Measurements from ENCODE around the gene SNTG2.

Gene SNTG2

DNA sequence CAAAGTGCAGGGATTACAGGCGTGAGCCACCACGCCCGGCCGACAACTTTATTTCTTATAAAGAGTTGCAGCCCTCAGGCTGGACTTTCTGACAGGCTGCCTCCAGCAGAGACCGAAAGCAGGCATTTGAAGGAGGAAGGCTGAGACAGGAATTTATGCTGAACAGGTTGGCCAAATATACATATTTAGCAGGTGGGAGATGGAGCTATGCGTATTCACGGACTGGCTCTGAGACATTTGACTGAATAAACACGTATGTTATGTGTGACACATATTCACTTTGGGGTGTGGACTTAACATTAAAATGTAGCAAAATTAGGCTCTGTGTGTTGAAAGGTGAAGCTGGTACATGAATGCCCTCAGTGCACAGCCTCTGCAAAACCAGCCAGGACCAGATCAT, 65.9 kb downstream of the SNTG2 start:
- no peaks in the 10 kb centered on the region for H3K27me3 Mint-ChIP-seq (ENCODE audit: low read depth)
- no peak overlapping the region for H3K4me3 Mint-ChIP-seq
- no peaks in the 10 kb centered on the region for H3K9me3 Mint-ChIP-seq
- H3K27ac Mint-ChIP-seq: no peak overlapping the region
- H3K4me1 Mint-ChIP-seq (ENCODE audit: low read depth): no peaks in the 10 kb centered on the region
- DNase-seq (ENCODE audit: low spot score): no peak
- no peaks in the 10 kb centered on the region for H3K36me3 Mint-ChIP-seq (ENCODE audit: low read depth)

DNA sequence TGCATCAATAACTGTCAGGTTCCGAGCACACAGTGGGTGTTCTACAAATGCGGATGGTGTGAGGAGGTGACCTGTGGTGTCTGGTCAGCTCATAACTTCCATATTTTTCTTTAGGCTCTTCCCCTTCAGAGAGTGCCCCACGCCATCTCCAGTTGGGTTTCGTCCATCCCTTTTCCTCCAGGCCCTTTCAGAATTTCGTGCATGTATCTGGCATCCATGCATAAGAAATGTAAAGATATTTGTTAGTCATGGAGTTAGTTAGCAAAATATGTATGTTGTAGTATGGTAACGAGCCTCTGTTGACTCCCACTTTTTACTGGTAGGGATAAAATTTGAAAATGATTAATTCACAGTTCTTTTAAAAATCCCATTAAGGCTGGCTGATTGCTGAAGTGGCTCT, 67.2 kb downstream of the SNTG2 start:
- Mint-ChIP-seq H3K4me1 (ENCODE audit: low read depth) (no peaks in the 10 kb centered on the region), H3K27ac (no peak overlapping the region), H3K27me3 (ENCODE audit: low read depth) (no peaks in the 10 kb centered on the region), H3K9me3 (no peaks in the 10 kb centered on the region), H3K4me3 (no peak overlapping the region), H3K36me3 (ENCODE audit: low read depth) (no peaks in the 10 kb centered on the region)
- no peak for DNase-seq (ENCODE audit: low spot score)

DNA sequence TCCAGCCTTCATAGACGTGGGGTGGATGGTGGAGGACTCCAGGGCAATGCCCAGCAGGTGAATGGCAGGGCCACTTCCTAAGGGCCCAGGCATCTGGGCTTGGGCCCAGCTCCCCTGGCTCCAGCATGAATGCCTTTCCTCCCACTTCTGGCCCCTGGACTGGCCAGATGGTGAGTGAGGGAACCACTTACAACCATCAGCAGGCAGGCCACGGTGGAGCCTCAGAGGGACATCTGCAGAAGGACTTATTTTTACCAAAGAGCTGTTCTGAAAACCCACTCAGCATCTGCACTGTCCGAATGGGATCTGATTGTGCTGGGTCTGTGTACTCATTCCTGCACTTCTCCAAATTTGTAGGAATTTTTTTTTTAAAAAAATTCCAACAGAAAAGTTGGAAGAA, 69.6 kb downstream of the SNTG2 start:
- no peaks in the 10 kb centered on the region for H3K27me3 Mint-ChIP-seq (ENCODE audit: low read depth)
- H3K36me3 Mint-ChIP-seq (ENCODE audit: low read depth): no peaks in the 10 kb centered on the region
- DNase-seq (ENCODE audit: low spot score): no peak
- H3K27ac Mint-ChIP-seq: no peak overlapping the region
- H3K4me3 Mint-ChIP-seq: no peak overlapping the region
- no peaks in the 10 kb centered on the region for H3K9me3 Mint-ChIP-seq
- no peaks in the 10 kb centered on the region for H3K4me1 Mint-ChIP-seq (ENCODE audit: low read depth)

DNA sequence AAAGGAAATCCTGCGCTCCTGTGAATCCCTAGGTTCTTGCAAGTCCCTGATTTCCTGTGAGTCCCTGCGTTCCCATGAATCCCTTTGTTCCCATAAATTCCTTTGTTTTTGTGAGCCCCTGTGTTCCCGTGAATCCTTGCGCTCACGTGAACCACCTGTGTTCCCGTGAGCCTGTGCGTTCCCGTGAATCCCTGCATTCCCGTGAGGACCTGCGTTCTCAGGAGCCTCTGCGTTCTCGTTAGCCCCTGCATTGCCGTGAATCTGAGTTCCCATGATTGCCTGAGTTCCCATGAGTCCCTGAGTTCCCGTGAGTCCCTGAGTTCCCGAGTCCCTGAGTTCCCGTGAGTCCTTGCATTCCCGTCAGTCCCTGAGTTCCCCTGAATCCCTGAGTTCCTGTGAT, 71.5 kb downstream of the SNTG2 start:
- no peak for DNase-seq (ENCODE audit: low spot score)
- Mint-ChIP-seq H3K27ac (no peak overlapping the region), H3K4me3 (no peak overlapping the region), H3K36me3 (ENCODE audit: low read depth) (no peaks in the 10 kb centered on the region), H3K9me3 (no peaks in the 10 kb centered on the region), H3K27me3 (ENCODE audit: low read depth) (no peaks in the 10 kb centered on the region), H3K4me1 (ENCODE audit: low read depth) (no peaks in the 10 kb centered on the region)

DNA sequence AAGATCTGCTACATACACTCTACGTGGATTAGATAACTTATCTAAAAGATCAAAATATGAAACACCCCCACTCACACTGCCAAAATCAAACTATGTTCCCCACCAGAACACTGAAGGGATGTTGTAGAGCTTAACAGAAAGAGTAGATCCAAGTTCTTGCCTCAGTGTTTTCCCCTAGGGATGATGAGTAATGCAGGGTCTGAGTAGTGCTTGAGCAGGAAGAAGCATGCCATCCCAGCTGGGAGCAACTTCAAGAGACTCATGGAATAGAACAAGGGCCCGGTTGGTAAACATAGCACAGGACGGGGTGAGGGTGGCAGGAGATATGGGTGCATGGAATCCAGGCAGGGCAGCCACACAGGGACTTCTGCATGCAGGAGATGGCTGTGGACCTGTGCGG, 74.3 kb downstream of the SNTG2 start:
- Mint-ChIP-seq H3K36me3 (ENCODE audit: low read depth) (no peaks in the 10 kb centered on the region), H3K4me1 (ENCODE audit: low read depth) (no peaks in the 10 kb centered on the region), H3K9me3 (no peaks in the 10 kb centered on the region), H3K27me3 (ENCODE audit: low read depth) (no peaks in the 10 kb centered on the region), H3K27ac (no peak overlapping the region), H3K4me3 (no peak overlapping the region)
- DNase-seq (ENCODE audit: low spot score): no peak

DNA sequence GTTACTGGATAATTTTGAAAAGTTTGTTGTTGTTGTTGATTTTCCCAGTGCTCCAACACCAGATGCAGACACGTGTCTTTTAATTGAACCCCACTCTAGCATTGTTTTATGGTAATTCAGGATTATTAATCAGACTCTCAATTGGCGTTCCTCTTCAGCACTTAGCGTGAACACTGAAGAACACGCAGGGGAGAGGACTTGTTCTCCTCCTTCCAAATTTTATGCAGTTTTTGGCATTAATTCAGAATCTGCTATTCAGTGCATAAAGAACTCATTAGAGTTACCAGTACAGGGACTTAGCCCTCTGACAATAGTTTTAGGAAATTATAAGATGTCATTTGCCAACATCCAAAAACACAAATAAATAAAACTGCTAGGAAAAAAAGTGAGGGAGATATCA, 75.5 kb downstream of the SNTG2 start:
- Mint-ChIP-seq H3K4me3 (no peak overlapping the region), H3K36me3 (ENCODE audit: low read depth) (no peaks in the 10 kb centered on the region), H3K27ac (no peak overlapping the region), H3K27me3 (ENCODE audit: low read depth) (no peaks in the 10 kb centered on the region), H3K9me3 (no peaks in the 10 kb centered on the region), H3K4me1 (ENCODE audit: low read depth) (no peaks in the 10 kb centered on the region)
- DNase-seq (ENCODE audit: low spot score): no peak

DNA sequence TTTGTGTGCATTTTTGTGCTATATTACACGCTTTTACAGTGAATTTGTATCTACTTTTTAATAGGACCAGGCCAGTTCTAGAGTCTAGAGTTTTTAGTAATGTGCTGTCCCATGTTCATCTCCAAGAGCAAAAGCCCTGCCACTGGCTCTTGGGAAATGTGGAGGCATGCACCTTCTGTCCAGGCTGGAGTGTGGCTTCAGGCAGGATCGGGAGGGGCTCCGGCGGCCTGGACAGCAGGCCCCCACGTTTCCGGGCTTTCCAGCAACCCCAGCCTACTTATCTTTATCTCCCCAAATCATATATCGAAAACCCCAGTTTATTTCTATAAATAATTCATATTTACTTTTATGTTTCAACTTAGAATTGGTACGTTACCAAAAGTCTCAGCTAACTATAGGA, 78.2 kb downstream of the SNTG2 start:
- no peak overlapping the region for H3K27ac Mint-ChIP-seq
- DNase-seq (ENCODE audit: low spot score): no peak
- H3K4me3 Mint-ChIP-seq: no peak overlapping the region
- no peaks in the 10 kb centered on the region for H3K36me3 Mint-ChIP-seq (ENCODE audit: low read depth)
- no peaks in the 10 kb centered on the region for H3K27me3 Mint-ChIP-seq (ENCODE audit: low read depth)
- no peaks in the 10 kb centered on the region for H3K4me1 Mint-ChIP-seq (ENCODE audit: low read depth)
- no peaks in the 10 kb centered on the region for H3K9me3 Mint-ChIP-seq

DNA sequence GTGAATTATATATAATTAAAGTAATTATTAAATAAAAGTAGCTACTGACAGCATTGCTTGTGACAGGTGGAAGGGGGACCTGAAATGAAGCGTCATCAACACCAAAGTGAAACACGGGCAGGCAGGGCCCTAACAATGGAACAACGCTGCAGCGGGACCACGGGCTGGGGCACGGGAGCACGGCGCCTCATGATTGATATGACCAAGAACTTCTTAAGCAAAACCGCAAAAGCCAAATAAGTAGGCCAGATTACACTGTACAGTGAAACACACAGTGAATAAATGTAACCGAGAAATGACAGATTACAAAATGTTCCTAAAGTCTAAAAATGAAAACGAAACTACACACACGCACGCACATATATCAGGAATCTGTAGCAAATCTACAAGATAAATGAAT, 81.4 kb downstream of the SNTG2 start:
- Mint-ChIP-seq H3K9me3 (no peaks in the 10 kb centered on the region), H3K36me3 (ENCODE audit: low read depth) (no peaks in the 10 kb centered on the region), H3K4me3 (no peak overlapping the region), H3K4me1 (ENCODE audit: low read depth) (no peaks in the 10 kb centered on the region), H3K27me3 (ENCODE audit: low read depth) (no peaks in the 10 kb centered on the region), H3K27ac (no peak overlapping the region)
- no peak for DNase-seq (ENCODE audit: low spot score)

DNA sequence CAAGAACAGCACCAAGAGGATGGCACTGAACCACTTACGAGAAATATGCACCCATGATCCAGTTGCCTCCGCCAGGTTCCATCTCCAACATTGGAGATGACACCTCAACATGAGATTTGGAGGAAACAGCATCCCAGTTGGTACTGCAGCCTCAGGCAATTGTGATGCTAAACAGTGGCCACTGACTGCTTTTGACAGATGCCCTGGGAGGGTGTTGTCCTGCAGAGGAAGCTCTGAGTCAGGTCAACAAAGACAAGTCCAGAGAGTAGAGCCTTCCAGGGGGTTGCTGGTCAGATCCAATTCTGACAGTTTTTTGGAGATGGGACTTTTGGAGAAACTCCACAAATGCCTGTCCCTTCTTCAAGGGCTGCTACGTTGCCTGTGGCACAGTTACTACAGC, 82.4 kb downstream of the SNTG2 start:
- no peak for DNase-seq (ENCODE audit: low spot score)
- H3K4me3 Mint-ChIP-seq: no peak overlapping the region
- H3K9me3 Mint-ChIP-seq: no peaks in the 10 kb centered on the region
- no peak overlapping the region for H3K27ac Mint-ChIP-seq
- H3K27me3 Mint-ChIP-seq (ENCODE audit: low read depth): no peaks in the 10 kb centered on the region
- H3K4me1 Mint-ChIP-seq (ENCODE audit: low read depth): no peaks in the 10 kb centered on the region
- H3K36me3 Mint-ChIP-seq (ENCODE audit: low read depth): no peaks in the 10 kb centered on the region

DNA sequence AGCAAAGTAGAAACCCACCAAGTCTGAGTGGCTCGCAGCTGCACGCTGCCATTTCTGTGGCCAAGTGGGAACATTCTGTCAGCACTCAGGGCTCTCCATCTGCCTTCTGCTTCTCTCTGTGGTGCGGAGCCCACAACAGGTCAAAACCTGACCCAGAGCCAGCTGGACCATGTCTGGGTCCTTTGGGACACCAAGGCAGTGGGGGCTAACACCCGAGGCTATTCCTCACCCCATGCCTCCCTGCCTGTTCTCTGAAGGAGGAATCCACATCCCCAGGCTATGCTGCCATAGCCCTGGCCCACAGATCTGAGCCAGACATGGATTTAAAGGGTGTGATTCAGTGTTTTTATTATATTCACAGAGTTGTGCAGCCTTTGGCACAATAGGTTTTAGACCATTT, 86.4 kb downstream of the SNTG2 start:
- peaks cover 2% of the 10 kb centered on the region for H3K27me3 Mint-ChIP-seq (ENCODE audit: low read depth)
- no peak for DNase-seq (ENCODE audit: low spot score)
- no peak overlapping the region for H3K4me3 Mint-ChIP-seq
- H3K4me1 Mint-ChIP-seq (ENCODE audit: low read depth): no peaks in the 10 kb centered on the region
- no peaks in the 10 kb centered on the region for H3K9me3 Mint-ChIP-seq
- no peaks in the 10 kb centered on the region for H3K36me3 Mint-ChIP-seq (ENCODE audit: low read depth)
- H3K27ac Mint-ChIP-seq: no peak overlapping the region

DNA sequence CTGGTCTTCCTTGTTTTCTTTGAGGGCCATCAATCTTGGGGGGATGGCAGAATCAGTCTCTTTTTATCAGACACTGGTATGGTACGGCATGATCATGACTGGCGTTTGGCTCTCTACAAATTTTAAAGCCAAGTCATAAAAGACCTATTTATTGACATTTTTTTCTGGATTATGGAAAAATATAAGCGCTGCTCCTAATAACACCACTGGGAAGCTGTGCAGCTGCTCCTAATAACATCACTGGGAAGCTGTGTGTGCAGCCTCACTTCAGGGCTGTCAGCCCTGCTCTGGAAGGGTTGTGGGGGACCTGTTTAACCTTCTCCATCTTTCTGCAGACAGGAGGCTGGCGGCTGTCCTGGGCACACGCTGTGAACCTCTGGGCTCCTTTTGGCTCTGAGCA, 88.9 kb downstream of the SNTG2 start:
- DNase-seq (ENCODE audit: low spot score): no peak
- no peak overlapping the region for H3K27ac Mint-ChIP-seq
- peaks cover 5% of the 10 kb centered on the region for H3K27me3 Mint-ChIP-seq (ENCODE audit: low read depth)
- H3K4me3 Mint-ChIP-seq: no peak overlapping the region
- no peaks in the 10 kb centered on the region for H3K36me3 Mint-ChIP-seq (ENCODE audit: low read depth)
- no peaks in the 10 kb centered on the region for H3K9me3 Mint-ChIP-seq
- no peaks in the 10 kb centered on the region for H3K4me1 Mint-ChIP-seq (ENCODE audit: low read depth)

DNA sequence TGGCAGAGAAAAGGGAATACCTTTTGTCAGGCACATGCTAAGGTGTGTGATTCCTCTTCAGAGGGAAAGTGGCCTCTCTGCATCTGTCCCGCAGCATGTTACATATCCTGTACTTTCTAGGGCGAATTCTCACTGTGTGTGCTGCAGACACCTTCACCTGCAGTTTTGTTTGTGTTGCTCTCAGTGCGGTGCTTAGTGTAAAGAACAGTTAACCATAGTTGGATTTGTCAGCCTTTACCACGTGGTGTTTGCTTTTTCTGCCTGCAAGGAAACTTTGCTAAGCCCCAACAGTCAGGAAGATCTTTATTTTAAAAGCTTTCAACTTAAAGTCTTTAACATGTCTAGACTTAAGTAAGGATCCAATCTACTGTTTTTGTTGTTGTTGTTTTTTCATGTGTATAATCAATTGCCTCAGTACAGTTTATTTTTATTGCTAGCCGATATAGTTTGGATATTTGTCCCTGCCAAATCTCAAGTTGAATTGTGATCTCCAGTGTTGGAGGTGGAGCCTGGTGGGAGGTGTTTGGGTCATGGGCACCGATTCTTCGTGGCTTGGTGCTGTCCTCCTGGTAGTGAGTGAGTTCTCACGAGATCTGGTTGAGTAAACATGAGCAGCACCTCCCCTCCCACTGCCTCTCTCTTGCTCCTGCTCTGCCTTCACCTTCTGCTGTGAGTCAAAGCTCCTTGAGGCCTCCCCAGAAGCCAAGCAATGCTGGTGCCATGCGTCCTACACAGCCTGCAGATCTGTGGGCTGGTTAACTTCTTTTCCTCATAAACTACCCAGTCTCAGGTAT, 90.6 kb downstream of the SNTG2 start:
- Mint-ChIP-seq H3K27me3 (ENCODE audit: low read depth) (peaks cover 5% of the 10 kb centered on the region), H3K9me3 (no peaks in the 10 kb centered on the region), H3K4me1 (ENCODE audit: low read depth) (peaks cover 2% of the 10 kb centered on the region), H3K27ac (no peak overlapping the region), H3K36me3 (ENCODE audit: low read depth) (no peaks in the 10 kb centered on the region), H3K4me3 (no peak overlapping the region)
- no peak for DNase-seq (ENCODE audit: low spot score)

DNA sequence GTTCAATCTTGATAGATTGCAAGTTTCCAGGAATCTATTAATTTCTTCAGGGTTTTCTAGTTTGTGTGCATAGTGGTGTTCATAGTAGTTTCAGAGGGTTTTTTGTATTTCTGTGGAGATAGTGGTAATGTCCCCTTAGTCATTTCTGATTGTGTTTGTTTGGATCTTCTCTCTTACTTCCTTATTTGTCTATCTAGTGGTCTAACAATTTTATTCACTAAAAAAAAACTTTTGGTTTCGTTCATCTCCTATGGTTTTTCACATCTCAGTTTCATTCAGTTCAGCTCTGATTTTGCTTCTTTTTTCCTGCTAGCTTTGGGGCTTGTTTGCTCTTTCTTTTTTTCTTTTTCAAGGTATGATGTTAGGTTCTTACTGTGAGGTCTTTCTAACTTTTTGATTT, 94.5 kb downstream of the SNTG2 start:
- no peak overlapping the region for H3K27ac Mint-ChIP-seq
- DNase-seq (ENCODE audit: low spot score): no peak
- H3K4me3 Mint-ChIP-seq: no peak overlapping the region
- peaks cover 5% of the 10 kb centered on the region for H3K27me3 Mint-ChIP-seq (ENCODE audit: low read depth)
- H3K9me3 Mint-ChIP-seq: no peaks in the 10 kb centered on the region
- peaks cover 2% of the 10 kb centered on the region for H3K4me1 Mint-ChIP-seq (ENCODE audit: low read depth)
- no peaks in the 10 kb centered on the region for H3K36me3 Mint-ChIP-seq (ENCODE audit: low read depth)

DNA sequence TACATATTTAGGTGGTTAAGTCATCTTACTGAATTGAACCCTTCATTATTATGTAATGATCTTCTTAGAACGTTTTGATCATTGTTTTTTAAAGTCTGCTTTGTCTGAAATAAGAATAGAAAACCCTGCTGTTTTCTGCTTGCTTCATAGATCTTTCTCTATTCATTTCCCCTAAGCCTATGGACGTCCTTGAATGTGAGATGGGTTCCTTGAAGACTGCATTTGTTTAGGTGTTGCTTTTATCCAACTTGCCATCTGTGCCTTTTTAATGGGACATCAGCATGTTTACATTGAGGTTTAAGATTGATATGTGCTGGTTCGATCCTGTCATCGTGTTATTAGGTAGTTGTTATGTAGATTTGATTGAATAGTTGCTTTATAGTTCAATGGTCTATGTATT, 95.4 kb downstream of the SNTG2 start:
- no peak overlapping the region for H3K27ac Mint-ChIP-seq
- H3K4me1 Mint-ChIP-seq (ENCODE audit: low read depth): peaks cover 2% of the 10 kb centered on the region
- no peaks in the 10 kb centered on the region for H3K36me3 Mint-ChIP-seq (ENCODE audit: low read depth)
- peaks cover 3% of the 10 kb centered on the region for H3K27me3 Mint-ChIP-seq (ENCODE audit: low read depth)
- no peak for DNase-seq (ENCODE audit: low spot score)
- no peaks in the 10 kb centered on the region for H3K9me3 Mint-ChIP-seq
- H3K4me3 Mint-ChIP-seq: no peak overlapping the region

DNA sequence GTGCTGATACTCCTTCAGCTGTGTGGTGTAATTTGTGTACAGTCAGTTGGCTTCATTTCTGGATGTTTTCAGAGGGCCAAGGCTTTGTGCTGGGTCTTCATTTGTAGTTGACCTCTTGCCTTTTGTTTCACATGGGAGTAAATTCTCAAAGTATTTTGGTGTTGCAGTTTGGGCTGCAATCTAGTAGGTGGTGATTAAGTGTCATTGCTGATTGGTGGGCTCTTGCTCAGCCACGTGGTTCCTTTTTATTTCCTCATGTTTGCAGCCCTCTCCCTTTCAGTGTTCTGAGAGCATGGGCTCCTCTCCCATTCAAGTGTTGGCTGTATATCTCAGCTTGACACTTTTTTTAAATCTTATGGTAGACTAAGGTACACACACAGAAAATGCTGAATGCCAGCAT, 96.8 kb downstream of the SNTG2 start:
- peaks cover 2% of the 10 kb centered on the region for H3K4me1 Mint-ChIP-seq (ENCODE audit: low read depth)
- no peak for DNase-seq (ENCODE audit: low spot score)
- H3K27ac Mint-ChIP-seq: no peak overlapping the region
- H3K27me3 Mint-ChIP-seq (ENCODE audit: low read depth): no peaks in the 10 kb centered on the region
- H3K4me3 Mint-ChIP-seq: no peak overlapping the region
- H3K9me3 Mint-ChIP-seq: no peaks in the 10 kb centered on the region
- H3K36me3 Mint-ChIP-seq (ENCODE audit: low read depth): no peaks in the 10 kb centered on the region
